Spleen (tissue), 11 donors: Measurements from ENCODE around the gene LPAR6. TPM values are rescaled to one million over a fixed set of nuclear protein-coding genes. Genes with fewer than 3 reads are reported as not detected.

Experiments used
- DNase-seq: peaks from one replicate; pipeline ENCODE4 v3.0.0-alpha.2; 2020
- H3K27ac ChIP-seq, 8 donors: fragments of 200-600 bp; sonication (generic) in 7 of 8; 1 replicate in 4 of 8; 2 replicates in 4 of 8; pipeline versions ENCODE4 v1.5.0 to v1.8.0; 2016 to 2021; ENCODE audit warnings: inconsistent platforms in 4 of 8, mild to moderate bottlenecking in 4 of 8, moderate library complexity in 1 of 8
- H3K27me3 ChIP-seq, 7 donors: fragments of 200-600 bp; sonication (generic) in 6 of 7; replicated peaks in 1 of 7; 1 replicate in 4 of 7; 2 replicates in 3 of 7; pipeline versions ENCODE4 v1.5.0 to v1.8.0; 2016 to 2021; ENCODE audit warnings: inconsistent platforms in 3 of 7, mild to moderate bottlenecking in 1 of 7
- H3K36me3 ChIP-seq, 6 donors: fragments of 200-600 bp; sonication (generic) in 5 of 6; 1 replicate in 4 of 6; 2 replicates in 2 of 6; pipeline versions ENCODE4 v1.5.0 to v1.8.0; 2016 to 2021; ENCODE audit warnings: inconsistent platforms in 2 of 6
- H3K4me1 ChIP-seq, 6 donors: fragments of 200-600 bp; sonication (generic) in 5 of 6; 1 replicate in 3 of 6; 2 replicates in 3 of 6; pipeline versions ENCODE4 v1.5.0 to v1.8.0; 2016 to 2021; ENCODE audit warnings: inconsistent platforms in 3 of 6
- H3K4me3 ChIP-seq, 8 donors: fragments of 200-600 bp; sonication (generic) in 7 of 8; 1 replicate in 4 of 8; 2 replicates in 4 of 8; pipeline versions ENCODE4 v1.5.0 to v1.8.0; 2016 to 2021; ENCODE audit warnings: inconsistent platforms in 4 of 8, mild to moderate bottlenecking in 4 of 8, moderate library complexity in 2 of 8
- H3K9me3 ChIP-seq, 8 donors: fragments of 200-600 bp; sonication (generic) in 7 of 8; 1 replicate in 4 of 8; 2 replicates in 4 of 8; pipeline versions ENCODE4 v1.5.0 to v1.8.0; 2016 to 2021; ENCODE audit warnings: inconsistent platforms in 4 of 8
- POLR2A ChIP-seq, 3 donors: fragments of 450-650 bp; IDR thresholded peaks; one replicate each; pipeline ENCODE4 v1.5.1; 2017; ENCODE audit warnings: antibody characterized with exemption in 3 of 3, mild to moderate bottlenecking in 1 of 3
- POLR2AphosphoS5 ChIP-seq, 3 donors: sonication (generic); formaldehyde crosslinking; IDR thresholded peaks; one replicate each; pipeline ENCODE4 v1.5.1; 2017; ENCODE audit warnings: antibody characterized with exemption in 3 of 3
- WGBS, 5 donors: extraction: QIAGEN DNeasy Blood & Tissue Kit in 3 of 5; methylation state at CpG; one replicate each; pipeline versions ENCODE4 v1.1.5 to v1.1.7; 2013 to 2018; 5-methylcytosine and 5-hydroxymethylcytosine counted together
- intact Hi-C: fragments of 100-400 bp; cut with DNase I; formaldehyde crosslinking; loops from one replicate; pipeline ENCODE4 v1.15.0; 2023; ENCODE audit warnings: low total_unique reads
- polyA plus RNA-seq, 3 donors: library from polyadenylated mRNA; stranded (reverse); fragments of 200-250 nt; gene quantifications; one replicate each; pipeline ENCODE4 v1.2.1, GENCODE V29; 2013
- total RNA-seq, 7 donors: library from RNA; depleted of rRNA in 3 of 7; stranded (reverse); fragments of >200 nt in 3 of 7; fragmentation: NEBNext Ultra II Directional in 4 of 7; extraction: Animal tissue kit (Norgen Biotek cat#: 25700) in 4 of 7; gene quantifications; one replicate each; pipeline versions ENCODE4 v1.1.0 to v1.2.1, GENCODE V29; 2016 to 2021
- TF ChIP-seq, protein P1 (sequence below), 11 experiments: fragments of 200-600 bp in 7 of 11; fragments of 450-650 bp in 4 of 11; sonication (generic) in 4 of 11; IDR thresholded peaks in 8 of 11; conservative IDR thresholded peaks in 3 of 11; 1 replicate in 7 of 11; 2 replicates in 4 of 11; pipeline versions ENCODE4 v1.4.0 to v1.8.0; 2016 to 2021; ENCODE audit warnings: antibody characterized with exemption in 11 of 11, inconsistent platforms in 4 of 11, mild to moderate bottlenecking in 1 of 11
- donor health status: healthy with polysubstance abuse.
- donor health status: DM: no; HTN: no; CAD: no; lungs with moderate emphysema.
- donor health status: DM: no; HTN: no; CAD: no.
- donor health status: Bipolar disorder and iron deficiency.
- donor health status: healthy.
- donor health status: DM: no; HTN: no; CAD: no.
- donor health status: DM: yes; HTN: yes; CAD: no.

Gene LPAR6
- total and polyA plus RNA-seq, 10 donors: 26.5 to 44.2 (median 32.9) TPM

DNA sequence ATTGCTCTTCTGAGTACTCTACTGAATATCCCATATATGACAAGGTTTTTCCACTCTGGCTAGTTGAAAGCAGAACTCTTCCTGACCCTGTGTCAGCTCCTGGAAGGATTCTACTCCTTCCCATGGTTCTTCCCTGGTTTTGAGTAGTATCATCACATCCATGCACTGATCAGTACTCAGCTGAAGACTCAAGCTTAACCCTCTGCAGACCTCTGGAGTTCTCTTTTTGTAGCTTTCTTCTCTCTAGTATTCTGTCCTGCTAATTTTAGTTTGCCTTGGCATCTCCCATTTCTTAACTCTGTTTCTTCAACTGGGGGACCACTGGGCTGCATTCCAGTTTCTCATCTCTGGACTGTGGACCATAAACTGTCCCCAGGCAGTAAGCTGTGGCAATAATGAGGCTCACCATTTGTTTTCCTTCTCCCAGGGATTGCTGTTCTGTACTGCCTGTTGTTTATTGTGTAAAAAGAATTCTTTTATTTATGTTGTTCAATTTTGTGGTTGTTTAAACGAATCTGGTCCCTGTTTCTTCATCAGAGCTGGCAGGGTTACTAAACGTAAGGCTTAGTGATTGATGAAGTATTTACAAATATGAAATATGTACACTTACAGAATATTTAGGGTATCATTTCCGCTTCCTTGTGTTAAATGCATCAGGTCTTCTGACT, 19.7 kb downstream of the LPAR6 start:
- TF ChIP-seq POLR2A (IDR thresholded peaks at IDR 0.05) (no peak), POLR2AphosphoS5 (IDR thresholded peaks at IDR 0.05) (no peak)
- TF ChIP-seq, protein P1, sequence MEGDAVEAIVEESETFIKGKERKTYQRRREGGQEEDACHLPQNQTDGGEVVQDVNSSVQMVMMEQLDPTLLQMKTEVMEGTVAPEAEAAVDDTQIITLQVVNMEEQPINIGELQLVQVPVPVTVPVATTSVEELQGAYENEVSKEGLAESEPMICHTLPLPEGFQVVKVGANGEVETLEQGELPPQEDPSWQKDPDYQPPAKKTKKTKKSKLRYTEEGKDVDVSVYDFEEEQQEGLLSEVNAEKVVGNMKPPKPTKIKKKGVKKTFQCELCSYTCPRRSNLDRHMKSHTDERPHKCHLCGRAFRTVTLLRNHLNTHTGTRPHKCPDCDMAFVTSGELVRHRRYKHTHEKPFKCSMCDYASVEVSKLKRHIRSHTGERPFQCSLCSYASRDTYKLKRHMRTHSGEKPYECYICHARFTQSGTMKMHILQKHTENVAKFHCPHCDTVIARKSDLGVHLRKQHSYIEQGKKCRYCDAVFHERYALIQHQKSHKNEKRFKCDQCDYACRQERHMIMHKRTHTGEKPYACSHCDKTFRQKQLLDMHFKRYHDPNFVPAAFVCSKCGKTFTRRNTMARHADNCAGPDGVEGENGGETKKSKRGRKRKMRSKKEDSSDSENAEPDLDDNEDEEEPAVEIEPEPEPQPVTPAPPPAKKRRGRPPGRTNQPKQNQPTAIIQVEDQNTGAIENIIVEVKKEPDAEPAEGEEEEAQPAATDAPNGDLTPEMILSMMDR (IDR thresholded peaks at IDR 0.05 in 8 of 11, conservative IDR thresholded peaks at IDR 0.05 in 3 of 11): no peak
- 78 to 94% (median 89%) methylated on average over 3 of the region's 3 CpGs for WGBS, 5 donors
- H3K4me3 ChIP-seq: no peak overlapping the region
- peaks cover 0 to 24% (median 18%) of the 10 kb centered on the region in 8 donors for H3K9me3 ChIP-seq
- H3K36me3 ChIP-seq: peaks cover 0 to 75% (median 20%) of the 10 kb centered on the region in 6 donors
- no peak overlapping the region for H3K27ac ChIP-seq
- intact Hi-C loops: no loop called here
- no peaks in the 10 kb centered on the region for H3K27me3 ChIP-seq
- no peak for DNase-seq
- H3K4me1 ChIP-seq: peaks cover 0 to 12% (median 5%) of the 10 kb centered on the region in 6 donors

DNA sequence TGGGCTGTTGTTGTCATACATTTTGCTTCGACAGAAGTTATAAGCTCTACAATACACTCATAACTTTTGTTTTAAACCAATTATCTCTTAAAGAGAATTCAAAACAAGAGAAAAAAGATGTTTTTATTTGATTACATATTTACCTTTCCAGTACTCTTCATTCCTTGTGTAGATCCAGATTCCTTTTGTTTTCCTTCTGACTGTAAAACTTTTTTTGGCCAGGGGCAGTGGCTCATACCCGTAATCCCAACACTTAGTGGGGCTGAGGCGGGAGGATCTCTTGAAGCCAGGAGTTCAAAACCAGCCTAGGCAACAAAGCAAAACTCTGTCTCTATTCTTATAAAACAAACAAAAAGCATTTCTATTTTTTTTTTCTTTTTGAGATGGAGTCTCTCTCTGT, 21.7 kb downstream of the LPAR6 start:
- DNase-seq: no peak
- intact Hi-C loops: no loop called here
- H3K4me1 ChIP-seq: no peaks in the 10 kb centered on the region
- H3K4me3 ChIP-seq: no peak overlapping the region
- TF ChIP-seq, protein P1 (IDR thresholded peaks at IDR 0.05 in 8 of 11, conservative IDR thresholded peaks at IDR 0.05 in 3 of 11): no peak
- TF ChIP-seq POLR2AphosphoS5 (IDR thresholded peaks at IDR 0.05) (no peak), POLR2A (IDR thresholded peaks at IDR 0.05) (no peak)
- no peak overlapping the region for H3K27ac ChIP-seq
- H3K27me3 ChIP-seq: no peaks in the 10 kb centered on the region
- 95 to 99% (median 97%) methylated on average over 3 of the region's 3 CpGs for WGBS, 5 donors
- H3K36me3 ChIP-seq: peaks cover 0 to 82% (median 20%) of the 10 kb centered on the region in 6 donors
- peaks cover 0 to 24% (median 18%) of the 10 kb centered on the region in 8 donors for H3K9me3 ChIP-seq

DNA sequence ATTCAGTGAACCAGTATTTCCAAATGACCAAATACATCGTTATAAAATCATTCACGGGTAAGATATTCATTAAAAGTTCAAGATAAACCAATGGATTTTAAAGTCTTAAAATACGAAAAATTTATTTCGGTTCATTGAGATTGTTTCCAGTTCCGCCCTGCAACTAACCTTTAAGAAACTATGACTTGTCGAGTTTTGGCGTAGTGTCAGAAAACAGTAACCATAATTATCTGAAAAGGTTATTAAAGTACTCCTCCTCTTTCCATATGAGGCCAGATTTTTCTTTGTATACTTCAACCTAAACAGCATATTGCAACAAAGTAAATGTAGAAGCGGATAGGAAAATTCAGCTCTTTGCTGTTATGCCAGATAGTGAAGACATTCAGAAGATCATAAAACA, 26.1 kb downstream of the LPAR6 start:
- Histone ChIP-seq H3K27ac (no peak overlapping the region), H3K4me3 (no peak overlapping the region), H3K4me1 (no peaks in the 10 kb centered on the region), H3K36me3 (peaks cover 0 to 81% (median 11%) of the 10 kb centered on the region in 6 donors), H3K9me3 (peaks cover 0 to 16% (median 11%) of the 10 kb centered on the region in 8 donors), H3K27me3 (no peaks in the 10 kb centered on the region)
- intact Hi-C loops: no loop called here
- TF ChIP-seq, protein P1 (IDR thresholded peaks at IDR 0.05 in 8 of 11, conservative IDR thresholded peaks at IDR 0.05 in 3 of 11): no peak
- no peak for TF ChIP-seq POLR2AphosphoS5 (IDR thresholded peaks at IDR 0.05)
- no peak for TF ChIP-seq POLR2A (IDR thresholded peaks at IDR 0.05)
- no peak for DNase-seq
- WGBS, 5 donors: 96 to 98% (median 97%) methylated on average over 8 of the region's 8 CpGs

DNA sequence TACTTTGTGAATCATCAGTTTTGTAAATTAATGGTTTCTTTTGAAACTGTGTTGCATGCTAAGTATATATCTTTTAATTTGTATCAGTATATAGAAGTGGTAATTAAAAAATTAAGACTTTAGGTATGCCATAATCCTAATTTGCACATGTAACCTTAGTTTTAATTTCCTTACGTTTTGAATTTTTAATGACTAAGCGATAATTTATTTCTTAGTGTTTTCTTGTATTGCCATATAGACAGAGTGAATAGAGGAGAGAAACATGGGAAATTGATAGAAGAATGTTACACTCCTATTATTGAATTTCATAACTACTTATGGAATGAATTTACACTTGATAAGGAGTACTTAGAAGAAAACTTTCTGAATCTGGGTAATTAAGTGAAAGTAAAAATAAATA, 29.5 kb downstream of the LPAR6 start:
- intact Hi-C loops: no loop called here
- Histone ChIP-seq H3K9me3 (no peaks in the 10 kb centered on the region), H3K27me3 (no peaks in the 10 kb centered on the region), H3K27ac (no peak overlapping the region), H3K4me3 (no peak overlapping the region), H3K4me1 (peaks cover 0 to 8% (median 3%) of the 10 kb centered on the region in 6 donors), H3K36me3 (peaks cover 0 to 79% (median 13%) of the 10 kb centered on the region in 6 donors)
- WGBS, 5 donors: 94 to 99% (median 96%) methylated on average over 2 of the region's 2 CpGs
- no peak for DNase-seq
- no peak for TF ChIP-seq POLR2A (IDR thresholded peaks at IDR 0.05)
- no peak for TF ChIP-seq POLR2AphosphoS5 (IDR thresholded peaks at IDR 0.05)
- TF ChIP-seq, protein P1 (IDR thresholded peaks at IDR 0.05 in 8 of 11, conservative IDR thresholded peaks at IDR 0.05 in 3 of 11): no peak
